Embryonic facial prominence (tissue), 1 donor: ENCODE results near the gene TRAPPC12.
"Not testable (repeated sequence)": the region's sequence is repeated elsewhere in the genome, so short reads cannot be mapped to it uniquely, and the experiment has no call there.

Experiments
- DNase-seq: peaks from one replicate; pipeline ENCODE4 v3.0.0-alpha.2; 2016; ENCODE audit errors: extremely low spot score

Gene TRAPPC12

DNA sequence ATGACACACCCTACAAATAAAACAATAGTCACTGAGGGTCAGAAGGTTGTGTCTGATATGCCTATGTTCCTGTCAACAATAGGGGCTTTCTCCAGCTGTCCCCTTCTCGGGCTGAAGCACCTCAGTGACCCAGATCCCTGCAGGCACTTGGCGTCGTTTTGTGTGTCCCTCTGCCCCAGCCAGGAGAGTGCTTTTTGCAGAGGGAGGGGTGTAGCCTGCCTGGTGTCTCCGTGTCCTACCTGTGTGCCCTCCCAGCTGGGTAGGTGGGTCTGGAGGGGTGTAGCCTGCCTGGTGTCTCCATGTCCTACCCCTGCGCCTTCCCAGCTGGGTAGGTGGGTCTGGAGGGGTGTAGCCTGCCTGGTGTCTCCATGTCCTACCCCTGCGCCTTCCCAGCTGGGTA, 74.5 kb downstream of the TRAPPC12 start:
- not testable (repeated sequence) for DNase-seq

DNA sequence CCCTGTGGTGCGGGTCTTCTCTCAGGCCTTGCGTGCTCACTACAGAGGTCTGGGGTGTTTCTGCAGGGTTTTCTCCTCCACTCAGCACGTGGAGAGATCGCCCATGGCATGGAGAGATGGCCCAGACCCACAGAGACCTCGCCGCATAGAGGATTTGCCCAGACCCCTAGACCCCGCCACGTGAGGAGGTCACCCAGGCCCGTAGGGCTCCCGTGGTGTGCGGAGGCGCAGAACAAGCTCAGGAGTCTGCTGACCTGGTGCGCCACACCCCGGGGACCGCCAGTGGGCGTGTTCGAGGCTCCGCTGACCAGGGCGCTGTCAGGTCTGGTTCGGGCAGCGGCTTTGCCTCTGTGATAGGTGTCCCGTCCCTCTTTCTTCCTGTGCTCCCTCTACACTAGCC, 75.3 kb downstream of the TRAPPC12 start:
- no peak for DNase-seq

DNA sequence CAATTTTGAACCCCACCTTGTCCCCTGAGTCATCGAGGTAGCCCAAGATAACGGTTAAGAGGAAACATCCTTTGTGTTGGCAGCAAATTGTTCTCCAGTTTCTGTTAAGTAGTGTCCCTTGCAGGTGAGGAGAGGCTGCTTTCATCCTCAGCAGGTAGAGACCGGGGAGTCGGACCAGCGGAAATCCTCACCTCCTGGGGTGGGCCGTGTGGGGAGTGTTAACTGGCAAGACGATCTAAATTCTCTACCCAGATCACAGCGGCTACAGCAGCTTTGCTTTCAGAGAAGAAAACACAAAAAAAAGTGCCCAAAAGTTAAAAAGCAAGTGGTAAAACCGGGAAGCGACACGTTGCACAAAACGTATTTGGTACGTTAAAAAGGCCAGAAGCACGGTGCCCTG, 76.6 kb downstream of the TRAPPC12 start:
- DNase-seq = no peak

DNA sequence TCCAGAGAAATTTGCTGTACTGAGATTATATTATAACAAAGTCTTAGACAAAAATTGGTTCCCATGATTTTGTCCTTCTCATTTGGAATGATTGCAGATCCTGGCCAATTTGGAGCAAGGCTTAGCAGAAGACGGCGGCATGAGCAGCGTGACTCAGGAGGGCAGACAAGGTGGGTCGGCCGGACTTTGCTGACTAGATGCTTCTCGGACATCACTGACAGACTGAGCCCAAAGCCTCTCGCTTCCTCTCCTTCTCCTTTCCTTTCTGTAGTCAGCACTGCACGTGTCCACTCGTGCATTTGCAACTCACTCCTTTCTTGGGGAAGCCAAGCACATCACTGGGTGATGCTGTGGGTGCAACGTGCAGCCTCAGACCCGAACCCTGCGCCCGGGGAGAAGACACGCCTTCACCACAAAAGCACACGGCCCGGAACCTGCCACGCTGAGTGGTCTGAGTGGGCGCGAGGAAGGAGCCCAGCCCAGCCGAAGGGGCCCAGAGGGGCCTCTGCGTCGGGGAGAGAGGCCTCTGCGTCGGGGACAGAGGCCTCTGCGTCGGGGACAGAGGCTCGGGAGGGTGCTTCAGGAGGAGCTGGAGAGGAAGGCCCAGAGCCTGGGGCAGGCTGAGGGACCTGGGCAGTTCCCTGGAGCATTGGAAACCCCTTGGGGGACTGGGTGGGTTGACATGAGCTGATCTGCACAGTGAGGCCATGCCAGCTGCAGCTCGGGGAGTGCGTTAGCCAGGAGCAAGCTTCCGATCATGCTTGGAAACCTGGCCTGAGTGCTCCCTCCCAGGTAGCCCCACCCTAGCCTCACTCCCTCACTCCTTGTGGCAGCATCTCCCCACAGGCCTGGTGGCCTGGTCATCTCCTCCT, 78.3 kb downstream of the TRAPPC12 start:
- no peak for DNase-seq

DNA sequence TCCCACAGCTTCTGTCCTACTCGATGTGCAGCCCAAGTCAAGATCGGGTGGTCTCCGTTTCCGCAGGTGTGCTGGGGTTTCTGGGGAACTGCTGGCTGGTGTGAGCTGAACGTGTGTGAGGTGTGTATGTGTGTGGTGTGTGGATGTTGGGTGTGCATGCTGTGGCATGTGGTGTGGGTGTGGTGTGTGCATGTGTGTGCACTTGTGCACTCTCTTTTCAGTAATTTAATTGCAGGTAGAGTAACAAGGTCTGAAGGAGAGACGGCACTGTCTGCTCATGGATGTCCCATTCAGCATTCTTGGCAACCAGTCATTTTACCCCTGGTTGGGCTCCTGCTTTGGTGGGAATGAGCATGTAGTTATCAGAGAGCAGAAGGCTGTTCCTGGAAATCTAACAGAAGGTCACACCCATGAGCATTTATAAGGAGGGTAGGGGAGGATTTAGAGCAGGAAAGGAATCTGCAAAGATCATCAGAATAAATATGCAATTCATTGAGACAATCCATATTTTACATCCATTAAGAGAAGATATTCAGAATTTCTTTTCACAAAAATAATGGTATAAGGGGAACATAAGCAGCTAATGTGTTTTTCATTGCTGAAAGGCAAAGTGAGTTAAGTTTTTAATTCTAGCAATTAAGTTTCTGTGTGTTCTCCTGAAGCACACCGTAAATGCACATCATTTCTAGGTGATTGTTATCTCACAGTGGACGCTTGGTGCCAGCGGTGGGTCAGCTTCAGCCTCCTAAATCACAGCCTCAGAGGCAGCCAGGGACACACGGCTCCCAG, 79.1 kb downstream of the TRAPPC12 start:
- no peak for DNase-seq

DNA sequence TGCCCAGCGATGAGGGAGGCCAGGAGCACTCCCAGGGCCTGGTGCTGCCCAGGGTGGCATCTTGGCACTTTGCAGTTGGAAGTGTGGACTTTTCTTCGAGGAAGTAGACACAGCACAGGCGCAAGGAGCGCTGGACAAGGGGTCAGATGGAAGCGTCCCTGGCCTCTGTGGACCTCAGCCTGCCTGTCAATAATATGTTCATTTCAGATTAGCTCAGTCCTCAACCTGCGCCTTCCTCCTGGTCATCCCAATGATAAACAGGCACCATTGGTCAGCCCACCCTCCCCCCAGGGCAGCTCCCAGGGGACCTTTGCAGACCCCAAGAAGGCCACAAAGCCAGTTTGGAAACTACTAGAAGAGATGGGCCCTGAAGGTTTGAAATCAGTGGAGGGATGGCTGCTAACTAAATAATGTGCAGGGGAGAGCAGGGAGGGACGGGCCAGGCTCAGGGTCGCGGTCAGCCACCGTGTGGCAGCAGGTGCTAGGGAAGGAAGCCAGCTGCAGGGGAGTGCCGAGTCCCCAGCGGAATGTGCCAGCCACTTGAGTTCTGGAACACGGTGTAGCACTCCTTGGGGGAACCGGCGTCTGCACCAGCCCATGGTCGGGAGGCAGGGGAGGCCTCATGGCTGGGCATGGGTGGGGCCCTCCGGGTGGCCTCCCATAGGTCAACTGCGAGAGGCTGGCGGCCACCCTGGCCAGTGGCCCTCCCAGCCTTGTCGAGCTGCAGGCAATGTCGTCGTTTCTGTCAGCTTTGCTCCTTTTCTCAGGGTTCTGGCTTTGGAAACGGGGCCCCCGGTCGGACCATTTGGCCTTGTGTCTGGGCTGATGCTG, 79.9 kb downstream of the TRAPPC12 start:
- no peak for DNase-seq

DNA sequence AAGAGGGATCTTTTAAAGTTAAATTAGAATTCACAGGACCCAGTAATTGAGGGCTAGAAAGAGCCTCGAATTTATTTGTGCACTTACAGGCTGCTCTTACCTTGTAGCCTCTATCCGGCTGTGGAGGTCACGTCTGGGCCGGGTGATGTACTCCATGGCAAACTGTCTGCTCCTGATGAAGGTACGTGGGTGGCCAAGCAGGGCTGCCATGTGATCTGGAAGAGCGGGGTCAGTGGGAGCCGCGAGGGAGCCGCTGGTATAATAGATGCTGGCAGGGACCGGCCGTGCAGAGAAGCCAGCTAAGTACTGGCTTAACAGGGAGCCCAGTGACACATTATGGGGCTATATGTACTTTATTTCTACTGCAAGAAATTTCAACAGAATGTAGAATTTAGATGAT, 80.7 kb downstream of the TRAPPC12 start:
- no peak for DNase-seq

DNA sequence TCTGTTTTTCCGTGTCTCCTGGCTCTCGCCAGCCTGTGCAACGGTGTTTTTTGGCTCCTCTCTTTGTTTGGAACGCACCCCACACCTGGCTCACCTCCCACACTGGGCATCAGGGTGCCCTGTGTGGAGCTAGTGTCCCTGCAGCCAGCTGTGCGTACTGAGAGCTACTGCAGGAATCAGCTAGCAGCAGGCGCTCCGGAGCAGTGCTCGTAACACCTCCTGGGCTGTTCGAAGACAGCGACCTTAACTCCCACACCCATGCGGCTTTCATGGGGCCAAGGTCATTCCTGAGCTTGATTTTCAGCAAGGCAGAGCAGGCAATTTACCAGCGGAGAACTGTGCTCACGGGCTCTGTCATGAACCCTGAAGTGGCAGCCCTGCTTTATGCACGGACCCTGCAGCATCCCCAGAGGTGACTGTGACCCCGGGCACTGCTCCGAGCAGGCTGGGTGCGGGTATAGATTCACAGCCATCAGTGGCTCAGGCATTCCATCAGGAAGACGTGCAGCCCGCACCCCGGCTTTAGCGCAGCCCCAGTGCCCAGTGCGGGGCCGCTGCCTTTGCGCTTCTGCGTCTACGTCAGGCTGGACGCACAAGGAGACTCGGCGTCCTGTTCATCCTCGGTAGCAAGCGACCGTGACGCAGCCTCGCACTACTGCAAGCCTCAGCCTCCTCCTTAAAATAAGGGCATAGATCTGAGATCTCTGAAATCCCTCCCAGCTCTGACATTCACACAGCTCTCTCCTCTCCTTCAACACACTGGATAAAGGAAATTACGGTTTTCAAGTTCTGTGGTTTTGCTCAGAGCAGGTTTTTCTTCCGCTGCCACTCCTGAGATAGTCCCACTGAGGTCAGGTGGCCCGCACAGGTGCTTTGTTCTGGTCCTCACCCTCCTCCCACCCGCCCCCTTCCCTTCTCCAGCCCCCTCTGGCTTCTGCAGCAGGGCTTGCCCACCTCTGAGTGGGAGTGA, 81.6 kb downstream of the TRAPPC12 start:
- DNase-seq = no peak

DNA sequence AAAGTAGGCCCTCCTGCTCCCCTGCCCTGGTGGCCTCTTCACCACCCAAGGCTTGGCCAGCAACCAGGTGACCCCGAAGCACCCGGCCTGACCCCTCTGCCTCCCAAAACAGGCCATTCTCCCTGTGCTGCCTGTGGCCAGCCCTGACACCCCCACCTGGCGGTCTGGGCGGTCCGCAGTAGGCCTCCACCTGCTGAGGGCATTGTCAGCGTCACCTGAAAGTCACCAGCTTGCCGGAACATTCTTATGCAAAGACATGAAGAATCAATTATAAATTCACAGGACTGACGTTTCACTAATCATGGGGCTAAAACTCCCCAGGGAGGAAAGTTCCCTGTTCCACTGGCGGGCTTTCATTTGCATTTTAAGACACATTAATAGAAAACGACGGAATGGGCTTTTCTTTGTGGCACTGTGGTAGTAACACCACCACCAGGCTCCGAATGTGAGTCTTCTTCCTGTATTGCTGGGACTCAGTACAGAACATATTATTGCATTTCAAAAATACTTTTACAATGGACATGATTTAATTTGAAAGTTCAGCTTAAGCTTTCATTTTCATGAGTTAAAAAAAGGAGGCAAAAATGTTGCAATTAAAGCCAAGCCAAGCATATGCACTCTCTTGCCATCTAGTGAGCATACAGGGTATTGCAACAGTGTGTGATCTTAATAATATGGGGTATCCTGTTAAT, 82.5 kb downstream of the TRAPPC12 start:
- no peak for DNase-seq

DNA sequence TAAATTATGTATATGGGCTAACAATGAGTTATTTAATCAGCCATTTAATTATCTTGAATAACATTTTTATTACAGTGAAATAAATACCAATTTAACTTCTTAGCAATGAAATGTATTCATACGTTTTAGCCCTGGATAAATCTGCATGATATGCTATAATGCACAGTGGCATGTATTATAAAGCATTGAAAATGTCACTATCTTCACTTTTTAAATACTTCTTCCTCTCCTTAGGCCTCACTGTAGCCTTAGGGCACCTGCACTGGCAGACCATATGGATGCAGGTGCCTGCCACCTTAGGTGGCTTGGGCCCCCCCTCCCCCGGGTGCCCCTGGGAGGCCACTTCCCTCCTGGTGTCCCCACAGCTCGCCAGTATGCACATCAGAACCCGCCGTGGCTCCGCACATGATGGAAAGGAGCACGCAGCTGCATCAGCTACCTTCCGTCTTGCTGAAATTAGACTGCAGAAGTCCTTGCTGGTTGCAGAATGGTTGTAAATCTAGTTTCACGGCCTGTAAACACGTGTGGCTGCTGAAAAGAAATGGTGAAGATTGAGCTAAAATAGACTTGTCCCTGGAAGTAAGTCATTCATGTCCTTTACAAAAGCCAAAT, 83.1 kb downstream of the TRAPPC12 start:
- DNase-seq = no peak

DNA sequence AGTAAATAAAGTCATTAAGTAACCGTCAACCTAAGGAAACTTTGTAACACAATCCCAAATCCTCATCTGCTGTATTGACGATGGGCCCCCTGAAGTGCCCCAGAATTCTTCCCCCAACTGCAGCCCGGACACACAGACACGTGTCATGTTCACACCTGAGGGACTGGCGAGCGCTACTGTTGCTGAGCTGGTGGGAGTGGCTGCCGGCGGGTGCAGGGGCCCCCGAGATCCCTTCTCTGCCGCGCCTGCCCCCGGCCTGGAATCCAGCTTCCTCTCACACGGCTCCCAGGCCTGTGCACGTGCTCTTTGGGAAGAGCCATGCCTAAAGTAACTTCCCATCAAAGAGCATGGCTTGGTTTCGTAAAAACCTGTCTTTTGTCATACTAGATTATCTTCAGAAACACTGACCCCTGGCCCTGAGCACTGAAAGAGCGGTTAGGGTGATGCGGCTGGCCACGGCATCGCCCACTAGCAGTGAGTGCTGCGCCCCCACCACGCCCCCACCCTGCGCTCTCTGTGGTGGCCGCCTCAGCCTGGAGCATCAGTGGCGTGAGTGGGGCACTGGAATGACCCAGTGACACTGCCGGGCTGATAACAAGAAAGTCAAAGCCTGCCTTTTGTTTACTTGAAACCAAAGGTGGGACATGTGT, 83.8 kb downstream of the TRAPPC12 start:
- DNase-seq = no peak

DNA sequence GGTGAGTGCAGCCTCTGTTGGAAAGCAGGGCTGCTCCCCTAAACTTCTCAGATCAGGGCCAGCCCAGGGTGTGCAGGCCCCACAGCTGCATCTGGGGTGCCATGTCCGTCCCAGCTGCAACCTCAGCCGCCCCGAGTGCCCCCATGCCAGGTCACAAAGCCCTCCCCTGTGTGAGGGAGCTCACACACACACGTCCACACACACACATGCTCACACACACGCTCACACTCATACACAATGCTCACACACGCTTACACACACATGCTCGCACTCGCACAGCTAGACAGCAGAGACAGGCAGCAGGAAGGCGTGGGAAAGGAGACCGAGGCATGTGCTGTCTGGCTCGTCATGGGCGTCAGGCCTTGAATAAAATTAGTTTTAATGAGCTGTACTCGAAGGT, 84.5 kb downstream of the TRAPPC12 start:
- no peak for DNase-seq

DNA sequence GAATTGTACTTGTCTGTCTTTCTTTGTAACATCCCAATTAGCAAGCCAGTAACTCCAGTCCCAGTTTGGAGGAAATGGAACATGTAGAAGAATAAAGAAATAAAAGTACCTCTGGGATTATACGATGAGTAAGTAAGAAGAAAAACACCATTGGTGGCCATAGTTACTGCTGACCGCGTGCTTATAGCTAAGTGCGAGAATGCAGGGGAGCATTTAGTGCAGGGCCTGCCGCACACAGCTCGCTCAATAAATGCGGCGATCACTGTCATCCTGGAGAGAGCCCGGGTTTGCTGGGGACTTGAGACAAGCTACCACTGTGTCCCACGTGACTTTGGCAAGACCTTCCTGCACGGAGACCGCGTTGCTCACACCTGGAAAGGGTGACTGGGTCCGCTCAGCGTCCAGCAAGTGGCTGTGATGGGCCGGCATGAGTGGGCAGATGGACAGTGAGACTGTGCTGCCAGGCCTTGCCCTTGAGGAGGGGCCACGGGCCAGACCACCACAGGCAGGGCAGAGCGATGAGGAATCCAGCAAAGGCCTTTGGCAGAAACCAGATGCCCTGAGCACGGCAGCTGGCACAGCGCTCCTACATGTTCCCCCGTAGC, 85.0 kb downstream of the TRAPPC12 start:
- no peak for DNase-seq

DNA sequence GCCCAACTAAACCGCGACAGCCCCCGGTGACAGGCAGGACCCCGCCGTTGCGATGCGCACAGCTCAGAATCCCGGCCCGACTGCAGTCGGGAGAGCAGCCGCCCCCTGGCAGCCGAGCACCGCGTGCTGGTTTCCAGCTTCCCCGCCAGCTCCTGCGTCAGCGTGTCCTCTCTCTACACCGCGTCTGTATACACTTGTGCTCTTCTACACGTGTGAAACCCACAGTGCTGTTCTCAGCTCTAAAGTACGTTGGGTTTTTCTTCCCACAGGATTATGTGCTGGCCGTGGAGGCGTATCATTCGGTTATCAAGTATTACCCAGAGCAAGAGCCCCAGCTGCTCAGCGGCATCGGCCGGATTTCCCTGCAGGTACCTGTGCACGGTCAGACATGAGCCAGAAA, 85.8 kb downstream of the TRAPPC12 start:
- no peak for DNase-seq

DNA sequence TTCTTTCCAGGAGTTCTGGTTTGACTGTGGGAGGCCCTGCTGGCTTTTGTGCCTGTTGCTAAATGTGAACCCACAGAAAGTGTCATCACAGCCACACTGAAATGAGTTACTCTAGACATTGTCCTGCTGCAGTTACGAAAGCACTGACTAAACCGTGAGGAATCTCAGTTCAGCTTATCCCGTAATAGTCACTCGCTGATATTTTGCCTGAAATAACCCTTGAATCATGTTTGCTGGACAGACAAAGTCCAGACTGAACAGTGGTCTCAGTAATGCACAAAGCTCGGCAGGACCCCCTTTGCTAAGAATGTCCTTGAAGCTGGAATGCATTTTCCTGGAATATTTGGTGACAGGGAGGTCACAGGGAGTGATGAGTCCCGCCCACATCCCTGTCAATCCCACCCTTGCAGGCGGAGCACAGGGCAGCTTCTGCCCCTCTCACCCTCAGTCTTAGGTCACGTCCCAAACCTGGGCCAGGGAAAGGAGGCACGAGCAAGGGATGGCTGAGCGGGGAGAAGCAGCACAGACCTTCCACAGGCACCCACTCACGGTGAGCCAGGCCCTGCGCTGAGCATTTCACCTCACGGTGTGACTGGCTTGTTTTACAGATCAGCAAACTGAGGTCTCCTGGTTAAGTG, 86.5 kb downstream of the TRAPPC12 start:
- no peak for DNase-seq

DNA sequence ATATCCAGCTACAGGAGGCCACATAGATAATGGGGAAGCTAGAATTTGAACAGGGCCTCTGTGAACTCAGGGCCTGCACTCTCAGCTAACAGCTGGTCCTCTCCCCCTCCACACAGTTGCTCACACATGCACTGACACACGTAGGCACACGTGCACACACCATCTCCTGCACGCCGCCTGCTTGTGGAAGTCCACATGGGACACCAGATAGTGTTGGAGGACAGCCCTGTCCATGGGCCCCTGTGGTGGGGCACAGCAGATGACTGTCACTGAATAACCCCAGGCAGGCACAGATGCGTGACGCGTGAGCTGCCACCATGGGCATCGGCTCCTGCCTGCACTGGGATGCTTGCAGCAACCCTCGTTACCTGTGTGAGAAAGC, 87.0 kb downstream of the TRAPPC12 start:
- DNase-seq = no peak

DNA sequence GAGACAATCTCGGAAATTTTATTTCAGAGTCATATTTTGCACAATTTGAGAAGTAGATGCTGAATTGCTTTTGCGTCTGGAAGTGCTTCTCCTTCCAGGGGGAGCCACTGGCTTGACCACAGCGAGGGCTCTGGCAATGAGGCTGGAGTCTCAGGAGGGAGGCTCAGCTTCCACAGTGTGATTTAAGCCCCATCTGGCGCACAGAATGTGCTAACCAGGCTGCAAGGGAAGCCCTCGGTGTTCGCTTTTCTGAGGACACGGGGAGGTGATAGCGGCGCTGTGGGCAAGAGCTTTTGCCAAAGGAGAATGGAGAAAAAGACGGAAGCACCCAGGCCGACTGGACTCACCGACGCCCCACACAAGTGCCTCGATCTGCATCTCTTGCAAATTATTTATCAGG, 87.5 kb downstream of the TRAPPC12 start:
- DNase-seq = no peak

DNA sequence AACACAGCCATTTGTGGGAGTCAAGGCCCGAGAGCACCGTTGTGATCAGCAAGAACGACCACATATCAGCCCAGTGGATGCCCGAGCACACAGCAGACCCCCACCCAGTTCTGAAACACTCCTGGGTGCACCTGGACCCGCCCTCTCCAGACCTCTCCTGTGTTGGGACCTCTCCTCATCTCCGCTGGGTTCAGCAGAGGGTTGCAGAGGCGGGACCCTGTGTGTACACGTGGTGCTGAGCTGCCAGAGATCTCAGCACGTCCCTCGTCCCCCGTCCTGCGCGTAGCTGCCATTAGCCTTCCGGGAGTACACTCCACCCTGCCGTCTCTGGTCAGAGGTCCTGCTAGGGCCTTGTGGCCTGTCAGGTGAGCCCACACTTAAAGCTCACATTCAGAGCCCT, 88.2 kb downstream of the TRAPPC12 start:
- no peak for DNase-seq
